Stimulated activated CD4-positive, alpha-beta T cell treated with anti-CD3 and anti-CD28 coated beads, Interleukin-4, amount 100 ng/mL, for 1 hour (primary cell): ENCODE data around the gene PKN2.

ENCODE experiments used
- DNase-seq: peaks from one replicate; pipeline ENCODE4 v3.0.0-alpha.2; 2020

PKN2 gene

GRCh38 chr1:88735909-88736308, 51.8 kb downstream of the PKN2 start:
- DNase-seq, result no peak

DNA sequence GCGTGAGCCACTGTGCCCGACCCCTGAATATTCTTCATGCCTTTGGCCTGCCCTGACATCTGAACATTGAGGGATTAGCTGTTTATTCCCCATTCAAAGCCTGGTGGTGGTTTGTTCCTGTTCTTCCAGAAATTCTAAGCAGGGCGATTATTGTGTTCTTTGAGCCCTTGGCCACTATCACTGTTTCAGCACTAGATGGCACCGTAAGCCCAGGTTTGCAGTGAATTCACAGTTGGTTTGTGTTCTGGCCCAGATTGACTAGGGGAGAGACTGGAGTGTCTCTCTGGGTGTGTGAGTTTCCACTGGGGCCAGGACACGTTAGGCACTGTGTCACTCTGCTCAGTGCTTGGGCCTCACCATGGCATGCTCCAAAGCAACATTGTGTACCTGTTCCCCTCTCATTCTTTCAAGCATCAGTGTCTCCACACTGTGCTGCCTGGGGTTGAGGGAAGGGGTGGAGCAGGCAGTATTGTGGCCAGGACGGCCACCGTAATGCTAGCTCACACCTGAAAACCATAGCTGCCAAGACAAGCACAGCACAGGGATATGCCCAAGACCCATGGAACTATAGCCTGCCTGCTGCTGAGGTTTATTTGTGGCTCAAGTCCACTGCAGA, 52.7 kb downstream of the PKN2 start:
- peak; percentile 7 for DNase-seq

- DNase-seq, result no peak
These were observed 53.4 kb downstream of the PKN2 start for GRCh38 chr1:88737338-88737927.

DNA sequence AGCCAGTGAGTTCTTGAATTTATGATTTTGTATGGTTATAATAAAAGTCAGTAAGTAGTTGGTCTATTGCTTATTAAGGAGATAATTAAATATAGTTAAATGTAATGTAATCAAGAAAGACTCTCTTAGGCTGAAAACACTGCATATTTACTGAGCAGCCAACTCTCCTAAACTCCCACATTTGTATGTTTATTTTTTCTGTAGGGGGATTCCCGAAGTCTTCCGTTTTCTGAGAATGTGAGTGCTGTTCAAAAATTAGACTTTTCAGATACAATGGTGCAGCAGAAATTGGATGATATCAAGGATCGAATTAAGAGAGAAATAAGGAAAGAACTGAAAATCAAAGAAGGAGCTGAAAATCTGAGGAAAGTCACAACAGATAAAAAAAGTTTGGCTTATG, 56.7 kb downstream of the PKN2 start:
- DNase-seq, result no peak

DNA sequence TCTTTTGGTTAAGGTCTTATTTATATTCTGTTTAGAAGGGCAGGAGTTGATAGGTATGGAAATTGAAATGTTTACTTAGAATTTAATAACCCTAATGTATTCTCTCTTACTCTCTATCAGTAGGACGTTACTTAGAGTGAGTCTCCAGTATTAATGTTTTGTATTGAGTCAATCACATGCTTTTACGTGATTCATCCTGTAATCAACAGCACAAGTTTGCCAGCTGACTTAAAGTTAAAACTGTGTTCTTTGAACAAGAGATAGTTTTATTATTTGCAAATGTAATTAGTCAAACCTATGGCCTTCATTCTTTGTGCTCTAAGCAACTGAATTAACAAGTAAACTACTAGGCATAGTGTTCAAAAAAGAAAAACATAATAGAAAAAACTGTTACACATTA, 57.3 kb downstream of the PKN2 start:
- DNase-seq, result no peak

GRCh38 chr1:88742531-88742930, 58.5 kb downstream of the PKN2 start:
- DNase-seq, result no peak

DNA sequence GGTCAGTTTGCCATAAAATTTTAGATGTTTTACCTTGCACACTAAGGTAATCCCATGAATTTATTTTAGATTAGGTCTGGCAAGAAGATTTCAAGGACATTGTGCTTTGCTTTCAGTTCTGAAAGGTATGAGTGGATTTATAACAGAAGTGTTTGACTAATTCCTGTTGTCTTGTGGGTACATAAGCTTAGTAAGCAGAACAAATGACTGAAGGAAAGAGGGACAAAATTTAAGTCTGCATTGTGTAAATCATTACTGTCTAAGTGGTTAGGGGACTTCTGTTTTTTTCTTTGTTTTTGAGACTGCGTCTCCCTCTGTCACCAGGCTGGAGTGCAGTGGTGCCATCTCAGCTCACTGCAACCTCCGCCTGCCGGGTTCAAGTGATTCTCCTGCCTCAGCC, 60.1 kb downstream of the PKN2 start:
- no peak for DNase-seq

GRCh38 chr1:88746916-88747315, 62.8 kb downstream of the PKN2 start:
- no peak for DNase-seq

- no peak for DNase-seq
These were observed 67.6 kb downstream of the PKN2 start for GRCh38 chr1:88751714-88752113.

DNA sequence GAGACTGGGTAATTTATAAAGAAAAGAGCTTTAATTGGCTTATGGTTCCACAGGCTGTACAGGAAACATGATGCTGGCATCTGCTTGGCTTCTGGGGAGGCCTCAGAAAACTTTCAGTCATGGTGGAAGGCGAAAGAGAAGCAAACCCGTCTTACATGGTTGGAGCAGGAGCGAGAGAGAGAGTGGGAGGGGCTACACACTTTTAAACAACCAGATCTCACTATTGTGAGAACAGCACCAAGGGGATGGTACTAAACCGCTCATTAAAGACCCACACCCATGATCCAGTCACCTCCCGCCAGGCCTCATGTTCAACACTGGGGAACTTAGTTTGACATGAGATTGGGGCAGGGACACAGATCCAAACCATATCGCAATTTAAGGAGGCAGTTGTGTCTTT, 69.4 kb downstream of the PKN2 start:
- no peak for DNase-seq

- DNase-seq, result no peak
These were observed 79.8 kb downstream of the PKN2 start for GRCh38 chr1:88763649-88764406.

DNA sequence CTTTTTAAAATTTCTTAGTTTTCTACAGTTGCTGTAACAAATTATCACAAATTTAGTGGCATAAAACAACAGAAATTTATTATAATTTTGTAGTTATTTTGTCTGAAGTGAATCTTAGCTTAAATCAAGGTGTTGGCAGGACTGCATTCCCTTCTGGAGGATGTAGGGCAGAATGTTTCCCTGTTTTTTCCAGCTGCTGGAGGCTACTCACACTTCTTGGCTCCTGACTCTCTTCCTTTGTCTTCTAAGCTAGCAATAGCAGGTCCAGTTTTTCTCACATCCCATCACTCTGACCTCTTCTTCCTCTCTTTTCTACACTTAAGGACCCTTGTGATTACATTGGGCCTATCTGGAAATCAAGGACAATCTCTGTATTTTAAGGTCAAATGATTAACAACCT, 84.1 kb downstream of the PKN2 start:
- no peak for DNase-seq

- no peak for DNase-seq
These were observed 84.7 kb downstream of the PKN2 start for GRCh38 chr1:88768816-88769215.

GRCh38 chr1:88773540-88774150, 89.6 kb downstream of the PKN2 start:
- DNase-seq, result no peak

DNA sequence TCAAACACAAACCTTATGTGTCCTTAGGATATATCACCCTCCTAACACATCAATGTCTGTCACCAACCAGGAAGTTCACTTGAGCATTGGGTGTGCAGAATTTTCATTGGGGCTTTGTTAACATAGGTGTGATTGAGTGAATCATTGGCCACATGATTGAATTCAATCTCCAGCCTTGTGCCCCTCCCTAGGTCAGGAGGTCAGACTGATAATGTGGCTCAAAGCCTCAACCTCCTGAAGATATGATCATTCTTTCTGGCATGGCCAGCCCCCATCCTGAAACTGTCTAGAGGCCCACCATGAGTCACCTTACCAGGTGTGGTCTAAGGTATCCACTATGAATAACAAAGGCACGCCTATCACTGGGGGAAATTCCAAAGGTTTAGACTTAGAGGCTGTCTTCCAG, 90.1 kb downstream of the PKN2 start:
- peak; percentile 4 for DNase-seq

DNA sequence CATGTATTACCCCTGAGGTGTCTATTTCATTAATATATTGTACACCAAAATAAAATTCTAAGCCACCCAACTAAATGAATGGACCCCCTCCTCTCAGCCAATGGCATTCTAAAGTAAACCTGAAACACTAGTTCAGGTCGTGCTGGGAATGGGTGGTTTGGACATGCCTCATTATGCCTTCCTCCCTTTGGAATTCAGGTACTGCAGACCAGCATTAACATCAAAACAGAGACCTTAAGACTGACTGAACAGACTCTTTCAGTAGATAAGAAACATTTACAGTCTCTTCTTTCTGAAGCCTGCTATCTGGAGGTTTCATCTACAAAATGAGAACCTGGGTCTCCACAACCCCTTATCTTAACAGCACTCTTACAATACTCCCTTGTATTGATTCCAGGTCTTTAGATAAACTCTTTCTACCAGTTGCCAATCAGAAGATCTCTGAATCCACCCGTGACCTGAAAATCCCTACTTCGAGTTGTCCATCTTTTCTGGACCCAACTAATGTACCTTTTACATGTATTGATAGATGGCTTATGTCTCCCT, 93.6 kb downstream of the PKN2 start:
- no peak for DNase-seq

GRCh38 chr1:88779880-88780279, 95.8 kb downstream of the PKN2 start:
- no peak for DNase-seq

DNA sequence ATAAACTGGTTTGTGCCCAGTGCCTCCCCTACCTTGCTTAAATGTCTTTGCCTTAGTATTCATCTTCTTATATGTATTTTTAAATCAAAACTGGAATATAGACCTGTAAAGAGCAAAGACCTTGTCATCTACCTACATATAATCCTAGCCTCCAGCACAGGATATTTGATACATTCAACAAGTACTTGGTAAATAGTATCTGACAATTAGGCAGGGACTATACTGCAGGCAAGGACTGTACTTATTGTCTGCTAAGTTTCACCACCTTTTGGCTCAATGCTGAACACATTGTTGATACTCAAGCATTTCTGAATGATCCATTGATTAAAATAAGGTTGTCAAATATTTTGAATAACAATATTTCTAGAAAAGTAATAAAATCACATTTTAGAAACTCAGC, 96.4 kb downstream of the PKN2 start:
- DNase-seq, result no peak

DNA sequence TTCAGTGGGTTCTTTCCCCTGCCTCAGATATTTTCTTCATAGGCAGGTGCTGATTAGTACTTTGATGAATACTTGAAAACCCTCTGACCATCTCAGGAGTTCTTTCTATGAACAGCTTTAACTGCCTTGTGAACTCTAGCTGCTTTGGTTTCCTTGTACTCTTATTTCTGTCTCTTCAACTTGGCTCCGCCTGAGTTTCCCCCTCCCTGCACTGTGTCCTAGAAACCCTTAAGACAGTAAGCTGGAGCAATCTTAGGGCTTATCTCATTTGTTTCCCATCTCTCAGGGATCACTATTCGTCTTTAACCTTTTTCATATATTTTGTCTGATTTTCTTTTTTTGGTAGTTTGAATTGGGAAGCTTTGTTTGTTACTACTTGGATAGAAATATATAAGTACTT, 99.1 kb downstream of the PKN2 start:
- DNase-seq, result no peak

- DNase-seq, result no peak
These were observed 100.5 kb downstream of the PKN2 start for GRCh38 chr1:88784551-88784950.

- no peak for DNase-seq
These were observed 103.2 kb downstream of the PKN2 start for GRCh38 chr1:88787023-88787903.

- DNase-seq, result no peak
These were observed 107.1 kb downstream of the PKN2 start for GRCh38 chr1:88791192-88791591.

GRCh38 chr1:88799491-88799890, 115.4 kb downstream of the PKN2 start:
- no peak for DNase-seq
